Keratinocyte (primary cell): ENCODE measurements around the gene MRPS12. TPM values are rescaled to one million over a fixed set of nuclear protein-coding genes. Genes with fewer than 3 reads are reported as not detected.

ENCODE experiments used
- DNase-seq: peaks from one replicate; pipeline ENCODE4 v3.0.0-alpha.2; 2011; ENCODE audit warnings: low read depth, missing footprints, low spot score
- FAIRE-seq: peaks from 2 replicates; lab custom pipeline; 2011; peaks lifted over from hg19 to GRCh38; lab: Jason Lieb, UNC
- H2AFZ ChIP-seq: 2 replicates; pipeline ENCODE4 v1.6.0; 2012; ENCODE audit warnings: low read length, control low read depth, inconsistent platforms; ENCODE audit not compliant: control insufficient read depth
- H3K27ac ChIP-seq: 2 replicates; pipeline ENCODE4 v1.5.1; 2011; ENCODE audit warnings: low read length; ENCODE audit not compliant: control insufficient read depth, insufficient read depth
- H3K27me3 ChIP-seq: 3 replicates; pipeline ENCODE4 v1.6.0; 2011; ENCODE audit warnings: low read length; ENCODE audit not compliant: control insufficient read depth, insufficient read depth; ENCODE audit errors: extremely low read depth
- H3K36me3 ChIP-seq, 2 experiments: 2 replicates in 1 of 2; 3 replicates in 1 of 2; pipeline ENCODE4 v1.5.1; 2011; ENCODE audit warnings: low read length in 2 of 2, mild to moderate bottlenecking in 1 of 2; ENCODE audit not compliant: control insufficient read depth in 2 of 2, insufficient read depth in 2 of 2; ENCODE audit errors: extremely low read depth in 1 of 2
- H3K4me1 ChIP-seq: 3 replicates; pipeline ENCODE4 v1.5.1; 2011; ENCODE audit warnings: low read length; ENCODE audit not compliant: control insufficient read depth, insufficient read depth; ENCODE audit errors: extremely low read depth
- H3K4me2 ChIP-seq: 3 replicates; pipeline ENCODE4 v1.6.0; 2011; ENCODE audit warnings: low read depth, low read length; ENCODE audit not compliant: control insufficient read depth, insufficient read depth; ENCODE audit errors: extremely low read depth
- H3K4me3 ChIP-seq, 3 experiments: fragments of 200-600 bp in 1 of 3; sonication (generic) in 1 of 3; 2 replicates in 2 of 3; 3 replicates in 1 of 3; pipeline ENCODE4 v1.5.1; 2011 to 2016; ENCODE audit warnings: low read length in 3 of 3, mild to moderate bottlenecking in 3 of 3, control low read depth in 2 of 3, inconsistent platforms in 1 of 3, low read depth in 1 of 3, mixed read lengths in 1 of 3, mixed run types in 1 of 3, moderate library complexity in 1 of 3; ENCODE audit not compliant: control insufficient read depth in 2 of 3, insufficient read depth in 2 of 3; ENCODE audit errors: extremely low read depth in 1 of 3
- H3K79me2 ChIP-seq: 2 replicates; pipeline ENCODE4 v1.6.0; 2012; ENCODE audit warnings: low read length; ENCODE audit not compliant: control insufficient read depth, insufficient read depth
- H3K9ac ChIP-seq: 3 replicates; pipeline ENCODE4 v1.6.0; 2011; ENCODE audit warnings: low read length; ENCODE audit not compliant: control insufficient read depth, insufficient read depth; ENCODE audit errors: extremely low read depth
- H3K9me1 ChIP-seq: 3 replicates; pipeline ENCODE4 v1.6.0; 2011; ENCODE audit warnings: low read length; ENCODE audit not compliant: control insufficient read depth, insufficient read depth; ENCODE audit errors: extremely low read depth
- H3K9me3 ChIP-seq: 2 replicates; pipeline ENCODE4 v1.5.1; 2012; ENCODE audit warnings: low read depth, low read length; ENCODE audit not compliant: control insufficient read depth
- H4K20me1 ChIP-seq: 3 replicates; pipeline ENCODE4 v1.6.0; 2011; ENCODE audit warnings: low read length; ENCODE audit not compliant: control insufficient read depth, insufficient read depth; ENCODE audit errors: extremely low read depth
- EZH2 ChIP-seq: IDR thresholded peaks from one replicate; pipeline ENCODE4 v1.6.1; 2012; ENCODE audit warnings: inconsistent platforms, mild to moderate bottlenecking, low read length, moderate library complexity
- dilution Hi-C: fragments of 300-500 bp; cut with MboI; formaldehyde crosslinking; loops from one replicate; pipeline ENCODE4 v1.7.0; 2020; ENCODE audit warnings: low sequenced_read_pairs; ENCODE audit not compliant: extremely low pct_ligation_motif_present
- polyA plus RNA-seq, 5 experiments: library from polyadenylated mRNA; depleted of rRNA in 3 of 5; stranded (reverse) in 3 of 5; stranded (forward) in 1 of 5; unstranded in 1 of 5; fragments of >200 nt; gene quantifications; 1 replicate in 1 of 5; 2 replicates in 3 of 5; 3 replicates in 1 of 5; pipeline versions ENCODE4 v1.2.1 to v1.2.3, GENCODE V29; 2011 to 2012; ENCODE audit warnings: missing spikeins in 2 of 5, low read depth in 1 of 5, low replicate concordance in 1 of 5
- TF ChIP-seq, protein P1 (sequence below), 3 experiments: IDR thresholded peaks in 1 of 3; conservative IDR thresholded peaks in 1 of 3; optimal IDR thresholded peaks in 1 of 3; 2 replicates in 2 of 3; 3 replicates in 1 of 3; pipeline versions ENCODE3 to v1.5.1; 2011; ENCODE audit warnings: low read length in 3 of 3, mild to moderate bottlenecking in 3 of 3, moderate library complexity in 2 of 3, control low read depth in 1 of 3, inconsistent platforms in 1 of 3; ENCODE audit not compliant: insufficient read depth in 2 of 3; ENCODE audit errors: extremely low read depth in 1 of 3

MRPS12 gene
- polyA plus RNA-seq, 1 donor (not counting 4 experiments of a cell fraction or from before 2014, with no cell fraction given) = 37.7 TPM

DNA sequence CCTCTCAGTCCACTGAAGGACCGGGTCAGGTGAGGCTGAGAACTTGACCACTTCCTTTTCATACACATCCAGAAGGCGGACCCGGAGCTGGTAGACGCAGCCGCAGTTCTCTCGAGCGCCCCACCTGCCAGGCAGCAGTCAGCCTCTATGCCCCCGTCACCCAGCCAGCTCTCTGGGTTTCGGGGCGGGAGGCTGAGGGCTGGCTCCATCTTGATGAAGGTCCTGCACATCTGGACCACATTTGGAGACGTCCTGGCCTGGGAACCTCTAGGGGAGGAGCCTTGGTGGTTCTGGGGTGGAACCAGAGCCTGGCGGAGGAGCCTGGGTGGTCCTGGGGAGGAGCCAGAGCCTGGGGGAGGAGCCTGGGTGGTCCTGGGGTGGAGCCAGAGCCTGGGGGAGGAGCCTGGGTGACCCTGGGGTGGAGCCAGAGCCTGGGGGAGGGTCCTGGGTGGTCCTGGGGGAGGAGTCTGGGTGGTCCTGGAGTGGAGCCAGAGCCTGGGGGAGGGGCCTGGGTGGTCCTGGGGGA is 14.3 kb downstream of the MRPS12 start:
- H2AFZ ChIP-seq = no peak overlapping the region
- H3K4me3 ChIP-seq = no peak overlapping the region
- DNase-seq (no peak), FAIRE-seq (no peak)
- no peak overlapping the region for H3K4me2 ChIP-seq
- H3K9ac ChIP-seq = no peak overlapping the region
- H3K27me3 ChIP-seq = no peaks in the 10 kb centered on the region
- H3K36me3 ChIP-seq = no peaks in the 10 kb centered on the region
- no peaks in the 10 kb centered on the region for H4K20me1 ChIP-seq
- no peaks in the 10 kb centered on the region for H3K79me2 ChIP-seq
- no peaks in the 10 kb centered on the region for H3K9me3 ChIP-seq
- H3K9me1 ChIP-seq = no peaks in the 10 kb centered on the region
- peaks cover 2% of the 10 kb centered on the region for H3K4me1 ChIP-seq
- H3K27ac ChIP-seq = no peak overlapping the region
- dilution Hi-C loops = no loop called here
- TF ChIP-seq, protein P1, sequence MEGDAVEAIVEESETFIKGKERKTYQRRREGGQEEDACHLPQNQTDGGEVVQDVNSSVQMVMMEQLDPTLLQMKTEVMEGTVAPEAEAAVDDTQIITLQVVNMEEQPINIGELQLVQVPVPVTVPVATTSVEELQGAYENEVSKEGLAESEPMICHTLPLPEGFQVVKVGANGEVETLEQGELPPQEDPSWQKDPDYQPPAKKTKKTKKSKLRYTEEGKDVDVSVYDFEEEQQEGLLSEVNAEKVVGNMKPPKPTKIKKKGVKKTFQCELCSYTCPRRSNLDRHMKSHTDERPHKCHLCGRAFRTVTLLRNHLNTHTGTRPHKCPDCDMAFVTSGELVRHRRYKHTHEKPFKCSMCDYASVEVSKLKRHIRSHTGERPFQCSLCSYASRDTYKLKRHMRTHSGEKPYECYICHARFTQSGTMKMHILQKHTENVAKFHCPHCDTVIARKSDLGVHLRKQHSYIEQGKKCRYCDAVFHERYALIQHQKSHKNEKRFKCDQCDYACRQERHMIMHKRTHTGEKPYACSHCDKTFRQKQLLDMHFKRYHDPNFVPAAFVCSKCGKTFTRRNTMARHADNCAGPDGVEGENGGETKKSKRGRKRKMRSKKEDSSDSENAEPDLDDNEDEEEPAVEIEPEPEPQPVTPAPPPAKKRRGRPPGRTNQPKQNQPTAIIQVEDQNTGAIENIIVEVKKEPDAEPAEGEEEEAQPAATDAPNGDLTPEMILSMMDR (optimal IDR thresholded peaks at IDR 0.05 in 1 of 3, IDR thresholded peaks at IDR 0.05 in 1 of 3, conservative IDR thresholded peaks at IDR 0.05 in 1 of 3; ENCODE audit: extremely low read depth in 1 of 3, insufficient read depth in 2 of 3, low read length in 3 of 3) = no peak
- TF ChIP-seq EZH2 = no peak

DNA sequence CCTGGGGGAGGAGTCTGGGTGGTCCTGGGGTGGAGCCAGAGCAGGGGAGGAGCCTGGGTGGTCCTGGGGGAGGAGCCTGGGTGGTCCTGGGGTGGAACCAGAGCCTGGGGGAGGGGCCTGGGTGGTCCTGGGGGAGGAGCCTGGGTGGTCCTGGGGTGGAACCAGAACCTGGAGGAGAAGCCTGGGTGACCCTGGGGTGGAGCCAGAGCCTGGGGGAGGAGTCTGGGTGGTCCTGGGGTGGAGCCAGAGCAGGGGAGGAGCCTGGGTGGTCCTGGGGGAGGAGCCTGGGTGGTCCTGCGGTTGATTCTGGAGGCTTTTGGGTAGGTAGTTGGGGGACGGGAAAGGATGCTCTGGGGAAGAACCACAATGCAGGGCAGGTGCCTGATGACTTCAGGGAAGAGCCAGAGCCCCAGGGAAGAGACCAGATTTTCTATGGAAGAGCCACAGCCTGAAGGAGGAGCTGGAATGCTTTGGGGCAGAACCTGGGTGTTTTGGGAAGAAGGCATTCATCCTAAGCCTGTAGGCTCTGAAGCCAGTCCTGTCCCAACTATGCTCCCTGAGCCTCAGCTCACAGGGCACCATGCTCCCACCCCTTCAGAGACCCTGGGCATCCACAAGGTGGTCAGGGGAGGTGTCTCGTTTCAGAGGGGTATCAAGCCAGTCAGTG is 15.0 kb downstream of the MRPS12 start:
- Histone ChIP-seq H3K27me3 (no peaks in the 10 kb centered on the region), H3K36me3 (no peaks in the 10 kb centered on the region), H3K27ac (no peak overlapping the region), H3K9me1 (no peaks in the 10 kb centered on the region), H3K79me2 (no peaks in the 10 kb centered on the region), H4K20me1 (no peaks in the 10 kb centered on the region), H3K4me3 (no peak overlapping the region), H3K9ac (no peak overlapping the region), H2AFZ (no peak overlapping the region), H3K4me1 (peaks cover 3% of the 10 kb centered on the region), H3K4me2 (no peak overlapping the region), H3K9me3 (no peaks in the 10 kb centered on the region)
- DNase-seq (no peak), FAIRE-seq (no peak)
- dilution Hi-C loops = no loop called here
- TF ChIP-seq, protein P1 (optimal IDR thresholded peaks at IDR 0.05 in 1 of 3, IDR thresholded peaks at IDR 0.05 in 1 of 3, conservative IDR thresholded peaks at IDR 0.05 in 1 of 3; ENCODE audit: extremely low read depth in 1 of 3, insufficient read depth in 2 of 3, low read length in 3 of 3) = no peak
- TF ChIP-seq EZH2 = no peak
